Progenitor cell of endocrine pancreas (in vitro differentiated cells): Measurements from ENCODE around the gene ABLIM2. TPM values are rescaled to one million over a fixed set of nuclear protein-coding genes. Genes with fewer than 3 reads are reported as not detected.

Source experiments
- DNase-seq: peaks from one replicate; pipeline ENCODE4 v3.0.0; 2021; ENCODE audit warnings: low spot score; ENCODE audit not compliant: unreplicated experiment
- H3K27ac Mint-ChIP-seq: 2 replicates; pipeline ENCODE4 v1.8.0; 2021; ENCODE audit warnings: mild to moderate bottlenecking, moderate library complexity, mixed read lengths
- H3K27me3 Mint-ChIP-seq: 2 replicates; pipeline ENCODE4 v1.8.0; 2021; ENCODE audit warnings: mixed read lengths
- H3K36me3 Mint-ChIP-seq: 2 replicates; pipeline ENCODE4 v1.8.0; 2022; ENCODE audit warnings: mixed read lengths; ENCODE audit not compliant: insufficient read depth
- H3K4me1 Mint-ChIP-seq: 2 replicates; pipeline ENCODE4 v1.8.0; 2021; ENCODE audit warnings: low read depth, mixed read lengths
- H3K4me3 Mint-ChIP-seq: 2 replicates; pipeline ENCODE4 v1.8.0; 2021; ENCODE audit warnings: low read depth, mild to moderate bottlenecking, moderate library complexity, mixed read lengths
- H3K9me3 Mint-ChIP-seq: 2 replicates; pipeline ENCODE4 v1.8.0; 2021; ENCODE audit warnings: low read depth, mixed read lengths
- CTCF ChIP-seq: fragments of 200-600 bp; sonication (generic); IDR thresholded peaks from one replicate; pipeline ENCODE4 v1.5.0; 2021; ENCODE audit warnings: antibody characterized with exemption, mild to moderate bottlenecking; ENCODE audit not compliant: unreplicated experiment
- total RNA-seq: library from RNA; stranded (reverse); gene quantifications from 2 replicates; pipeline ENCODE4 v1.2.1, GENCODE V29; 2021

The ABLIM2 gene
- total RNA-seq, 1 donor from 2014 or later: 5.7 TPM

GRCh38 chr4:7989654-7990053 lies 169.0 kb downstream of the ABLIM2 start:
- Mint-ChIP-seq H3K27ac (no peak overlapping the region), H3K4me3 (no peak overlapping the region), H3K4me1 (no peaks in the 10 kb centered on the region), H3K36me3 (no peaks in the 10 kb centered on the region), H3K9me3 (no peaks in the 10 kb centered on the region), H3K27me3 (no peaks in the 10 kb centered on the region)
- no peak for DNase-seq
- TF ChIP-seq CTCF: no peak

GRCh38 chr4:7988437-7988836 lies 170.2 kb downstream of the ABLIM2 start:
- Mint-ChIP-seq H3K9me3 (no peaks in the 10 kb centered on the region), H3K27me3 (peaks cover 3% of the 10 kb centered on the region), H3K36me3 (no peaks in the 10 kb centered on the region), H3K4me1 (no peaks in the 10 kb centered on the region), H3K4me3 (no peak overlapping the region), H3K27ac (no peak overlapping the region)
- no peak for DNase-seq
- no peak for TF ChIP-seq CTCF

GRCh38 chr4:7987148-7987989 lies 171.2 kb downstream of the ABLIM2 start:
- DNase-seq: peak; percentile 75
- Mint-ChIP-seq H3K9me3 (no peaks in the 10 kb centered on the region), H3K27ac (no peak overlapping the region), H3K27me3 (peaks cover 7% of the 10 kb centered on the region), H3K4me1 (no peaks in the 10 kb centered on the region), H3K36me3 (no peaks in the 10 kb centered on the region), H3K4me3 (no peak overlapping the region)
- peak; percentile 86 for TF ChIP-seq CTCF

GRCh38 chr4:7985891-7986441 lies 172.6 kb downstream of the ABLIM2 start:
- H3K4me3 Mint-ChIP-seq: no peak overlapping the region
- no peak overlapping the region for H3K27ac Mint-ChIP-seq
- DNase-seq: no peak

GRCh38 chr4:7985072-7985471 lies 173.5 kb downstream of the ABLIM2 start:
- TF ChIP-seq CTCF: peak; percentile 13
- H3K27ac Mint-ChIP-seq: no peak overlapping the region
- no peak for DNase-seq
- H3K27me3 Mint-ChIP-seq: peaks cover 7% of the 10 kb centered on the region
- peaks cover 4% of the 10 kb centered on the region for H3K9me3 Mint-ChIP-seq
- H3K4me1 Mint-ChIP-seq: peaks cover 6% of the 10 kb centered on the region
- H3K4me3 Mint-ChIP-seq: no peak overlapping the region
- H3K36me3 Mint-ChIP-seq: peaks cover 2% of the 10 kb centered on the region

More at GRCh38 chr4:7985891-7986441, 172.6 kb downstream of the ABLIM2 start:
- Mint-ChIP-seq H3K36me3 (peaks cover 2% of the 10 kb centered on the region), H3K27me3 (peaks cover 7% of the 10 kb centered on the region), H3K4me1 (peaks cover 6% of the 10 kb centered on the region), H3K9me3 (peaks cover 4% of the 10 kb centered on the region)
- no peak for TF ChIP-seq CTCF
